ENCODE results near the gene LRRC52. TPM values are rescaled to one million over a fixed set of nuclear protein-coding genes. Genes with fewer than 3 reads are reported as not detected.
"Not testable (repeated sequence)": the region's sequence is repeated elsewhere in the genome, so short reads cannot be mapped to it uniquely, and the experiment has no call there.

Gene LRRC52
- total RNA-seq, 2 donors from 2014 or later: not detected

- no peak overlapping the region for H3K27ac Mint-ChIP-seq
- H3K36me3 Mint-ChIP-seq: no peaks in the 10 kb centered on the region
- no peaks in the 10 kb centered on the region for H3K9me3 Mint-ChIP-seq
- no peak for ATAC-seq
- no peak overlapping the region for H3K4me3 Mint-ChIP-seq
- no peak for DNase-seq (ENCODE audit: low spot score)
- peaks cover 22 to 37% of the 10 kb centered on the region in 2 donors for H3K27me3 Mint-ChIP-seq
- H3K4me1 Mint-ChIP-seq (ENCODE audit: low read depth in 2 of 2): no peaks in the 10 kb centered on the region
Measured at GRCh38 chr1:165580931-165581871, 37.4 kb downstream of the LRRC52 start.

GRCh38 chr1:165581926-165582325 is 38.1 kb downstream of the LRRC52 start:
- DNase-seq (ENCODE audit: low spot score) (no peak), ATAC-seq (no peak)
- Mint-ChIP-seq H3K27ac (no peak overlapping the region), H3K4me1 (ENCODE audit: low read depth in 2 of 2) (no peaks in the 10 kb centered on the region), H3K9me3 (no peaks in the 10 kb centered on the region), H3K4me3 (no peak overlapping the region), H3K27me3 (peaks cover 21 to 36% of the 10 kb centered on the region in 2 donors), H3K36me3 (no peaks in the 10 kb centered on the region)

GRCh38 chr1:165586398-165586797 is 42.6 kb downstream of the LRRC52 start:
- peaks cover 33 to 51% of the 10 kb centered on the region in 2 donors for H3K27me3 Mint-ChIP-seq
- no peaks in the 10 kb centered on the region for H3K9me3 Mint-ChIP-seq
- H3K27ac Mint-ChIP-seq: no peak overlapping the region
- ATAC-seq (no peak), DNase-seq (ENCODE audit: low spot score) (no peak)
- H3K4me1 Mint-ChIP-seq (ENCODE audit: low read depth in 2 of 2): no peaks in the 10 kb centered on the region
- H3K4me3 Mint-ChIP-seq: no peak overlapping the region
- H3K36me3 Mint-ChIP-seq: no peaks in the 10 kb centered on the region

DNA sequence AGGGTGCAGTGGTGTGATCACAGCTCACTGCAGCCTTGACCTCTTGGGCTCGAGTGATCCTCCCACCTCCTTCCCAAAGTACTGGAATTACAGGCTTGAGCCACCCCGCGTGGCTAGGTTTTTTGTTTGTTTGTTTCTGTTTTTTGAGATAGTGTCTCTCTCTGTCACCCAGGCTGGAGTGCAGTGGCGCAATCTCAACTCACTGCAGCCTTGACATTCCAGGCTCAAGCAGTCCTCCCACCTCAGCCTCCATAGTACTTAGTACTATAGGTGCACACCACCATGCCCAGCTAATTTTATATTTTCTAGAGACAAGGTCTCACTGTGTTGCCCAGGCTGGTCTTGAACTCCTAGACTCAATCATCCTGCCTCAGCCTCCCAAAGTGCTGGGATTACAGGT is 47.6 kb downstream of the LRRC52 start:
- not testable (repeated sequence) for H3K27ac Mint-ChIP-seq; H3K9me3 Mint-ChIP-seq; H3K4me1 Mint-ChIP-seq (ENCODE audit: low read depth in 2 of 2); ATAC-seq; DNase-seq (ENCODE audit: low spot score); H3K36me3 Mint-ChIP-seq; H3K4me3 Mint-ChIP-seq
- H3K27me3 Mint-ChIP-seq: peaks cover 37 to 59% of the 10 kb centered on the region in 2 donors

DNA sequence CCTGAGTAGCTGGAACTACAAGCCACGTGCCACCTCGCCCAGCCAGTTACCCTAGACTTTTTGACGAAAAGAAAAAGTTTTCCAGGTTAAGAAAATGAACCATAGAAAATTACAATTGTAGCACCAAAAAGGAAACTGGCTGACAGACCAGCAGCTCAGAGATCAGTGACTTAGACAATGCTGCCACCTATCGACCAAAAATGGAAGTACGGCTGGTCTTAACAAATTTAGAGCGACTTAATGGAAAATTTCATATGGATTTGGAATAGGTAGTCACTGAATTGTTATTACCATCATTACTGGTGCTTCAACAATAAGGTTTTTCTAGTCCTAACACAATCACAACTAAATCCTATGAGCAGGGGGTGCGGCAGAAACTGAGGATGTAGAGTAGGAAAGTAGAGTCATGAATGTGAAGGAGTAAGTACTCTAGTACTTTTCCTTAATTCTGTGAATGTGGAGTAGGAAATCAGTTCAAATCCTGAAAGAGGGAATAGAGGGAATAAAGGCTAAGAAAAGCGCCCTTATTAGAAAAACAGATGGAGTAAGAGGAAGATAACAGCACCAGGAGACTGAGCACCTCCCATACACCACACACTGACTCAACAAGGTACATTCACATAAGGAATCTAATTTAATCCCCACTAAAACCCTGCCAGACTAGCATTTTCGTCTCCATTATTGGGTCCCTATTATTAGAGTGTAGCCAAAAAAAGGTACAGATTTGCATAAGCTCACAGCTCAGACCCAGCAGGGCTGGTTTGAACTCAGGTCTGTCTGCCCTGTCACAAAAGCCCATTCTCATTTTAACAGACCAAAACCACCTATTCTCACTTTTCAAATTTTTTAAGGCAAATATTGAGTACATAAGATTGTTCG is 49.4 kb downstream of the LRRC52 start:
- ATAC-seq (peak; percentile 47 to 69), DNase-seq (ENCODE audit: low spot score) (peak; percentile 73)
- Mint-ChIP-seq H3K27me3 (peaks cover 33 to 48% of the 10 kb centered on the region in 2 donors), H3K4me1 (ENCODE audit: low read depth in 2 of 2) (peaks cover 14% of the 10 kb centered on the region in 2 donors), H3K36me3 (no peaks in the 10 kb centered on the region), H3K27ac (no peak overlapping the region), H3K9me3 (no peaks in the 10 kb centered on the region), H3K4me3 (no peak overlapping the region)

GRCh38 chr1:165595246-165595938 is 51.6 kb downstream of the LRRC52 start:
- Mint-ChIP-seq H3K4me1 (ENCODE audit: low read depth in 2 of 2) (peaks cover 23% of the 10 kb centered on the region in 2 donors), H3K9me3 (no peaks in the 10 kb centered on the region), H3K4me3 (no peak overlapping the region), H3K27ac (no peak overlapping the region), H3K36me3 (no peaks in the 10 kb centered on the region), H3K27me3 (peaks cover 22 to 31% of the 10 kb centered on the region in 2 donors)
- no peak for ATAC-seq
- DNase-seq (ENCODE audit: low spot score): no peak

- peak overlapping the region; percentile 87 for H3K4me3 Mint-ChIP-seq
- peak overlapping the region; percentile 92 for H3K27ac Mint-ChIP-seq
Measured at GRCh38 chr1:165597883-165598675, 54.3 kb downstream of the LRRC52 start.

GRCh38 chr1:165598676-165599059 is 54.9 kb downstream of the LRRC52 start:
- DNase-seq (ENCODE audit: low spot score) (no peak), ATAC-seq (no peak)
- no peaks in the 10 kb centered on the region for H3K9me3 Mint-ChIP-seq
- H3K4me3 Mint-ChIP-seq: peak overlapping the region; percentile 87
- peaks cover 26 to 32% of the 10 kb centered on the region in 2 donors for H3K4me1 Mint-ChIP-seq (ENCODE audit: low read depth in 2 of 2)
- peak overlapping the region; percentile 92 for H3K27ac Mint-ChIP-seq
- peaks cover 13 to 16% of the 10 kb centered on the region in 2 donors for H3K27me3 Mint-ChIP-seq
- H3K36me3 Mint-ChIP-seq: no peaks in the 10 kb centered on the region

More at GRCh38 chr1:165597883-165598675, 54.3 kb downstream of the LRRC52 start:
- Mint-ChIP-seq H3K36me3 (no peaks in the 10 kb centered on the region), H3K9me3 (no peaks in the 10 kb centered on the region), H3K27me3 (peaks cover 17 to 22% of the 10 kb centered on the region in 2 donors), H3K4me1 (ENCODE audit: low read depth in 2 of 2) (peaks cover 27 to 32% of the 10 kb centered on the region in 2 donors)
- peak; percentile 98 for DNase-seq (ENCODE audit: low spot score)
- ATAC-seq: peak; percentile 99 to 100

DNA sequence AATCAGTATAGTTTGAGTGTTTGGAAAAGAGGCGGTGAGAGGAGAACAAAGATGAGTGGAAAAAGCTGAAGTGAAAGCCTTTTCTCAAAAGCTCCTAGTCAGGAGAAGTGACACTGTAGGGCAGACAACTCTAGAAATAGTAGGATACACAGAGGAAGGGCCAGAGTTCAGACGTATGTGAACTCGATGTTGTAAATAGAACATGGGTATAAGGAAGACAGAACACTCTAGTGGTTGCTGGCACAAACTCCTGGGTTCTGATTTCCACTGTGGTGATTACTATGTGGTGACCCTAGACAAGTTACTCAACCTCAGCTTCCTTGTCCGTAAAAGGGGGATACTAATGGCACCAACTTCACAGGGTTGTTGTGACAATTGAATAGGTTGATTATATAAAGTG is 57.0 kb downstream of the LRRC52 start:
- Mint-ChIP-seq H3K36me3 (no peaks in the 10 kb centered on the region), H3K4me3 (no peak overlapping the region), H3K27ac (no peak overlapping the region), H3K9me3 (no peaks in the 10 kb centered on the region), H3K4me1 (ENCODE audit: low read depth in 2 of 2) (peaks cover 26 to 32% of the 10 kb centered on the region in 2 donors), H3K27me3 (peaks cover 0 to 3% of the 10 kb centered on the region in 2 donors)
- no peak for ATAC-seq
- DNase-seq (ENCODE audit: low spot score): no peak

- peaks cover 7% of the 10 kb centered on the region in 2 donors for H3K27me3 Mint-ChIP-seq
- no peaks in the 10 kb centered on the region for H3K36me3 Mint-ChIP-seq
- H3K27ac Mint-ChIP-seq: no peak overlapping the region
- peaks cover 9 to 11% of the 10 kb centered on the region in 2 donors for H3K4me1 Mint-ChIP-seq (ENCODE audit: low read depth in 2 of 2)
- H3K9me3 Mint-ChIP-seq: no peaks in the 10 kb centered on the region
- no peak for ATAC-seq
- no peak overlapping the region for H3K4me3 Mint-ChIP-seq
- no peak for DNase-seq (ENCODE audit: low spot score)
Measured at GRCh38 chr1:165603810-165604209, 60.0 kb downstream of the LRRC52 start.

- Mint-ChIP-seq H3K9me3 (no peaks in the 10 kb centered on the region), H3K27ac (no peak overlapping the region), H3K4me3 (no peak overlapping the region), H3K27me3 (peaks cover 7% of the 10 kb centered on the region in 2 donors), H3K36me3 (no peaks in the 10 kb centered on the region), H3K4me1 (ENCODE audit: low read depth in 2 of 2) (peaks cover 6 to 8% of the 10 kb centered on the region in 2 donors)
- ATAC-seq (no peak), DNase-seq (ENCODE audit: low spot score) (no peak)
Measured at GRCh38 chr1:165605246-165605645, 61.4 kb downstream of the LRRC52 start.

DNA sequence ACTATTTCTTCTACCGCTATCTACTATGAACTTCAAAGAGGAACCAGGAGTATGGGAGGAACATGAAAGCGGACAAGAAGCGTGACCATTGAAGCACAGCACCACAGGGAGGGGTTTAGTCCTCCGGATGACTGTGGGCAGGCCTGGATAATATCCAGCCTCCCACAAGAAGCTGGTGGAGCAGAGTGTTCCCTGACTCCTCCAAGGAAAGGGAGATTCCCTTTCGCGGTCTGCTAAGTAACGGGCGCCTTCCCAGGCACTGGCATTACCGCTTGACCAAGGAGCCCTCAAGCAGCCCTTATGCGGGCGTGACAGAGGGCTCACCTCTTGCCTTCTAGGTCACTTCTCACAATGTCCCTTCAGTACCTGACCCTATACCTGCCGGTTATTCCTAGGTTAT is 62.9 kb downstream of the LRRC52 start:
- H3K27me3 Mint-ChIP-seq: peaks cover 6 to 19% of the 10 kb centered on the region in 2 donors
- not testable (repeated sequence) for H3K4me1 Mint-ChIP-seq (ENCODE audit: low read depth in 2 of 2); DNase-seq (ENCODE audit: low spot score); H3K4me3 Mint-ChIP-seq; H3K36me3 Mint-ChIP-seq; H3K9me3 Mint-ChIP-seq; ATAC-seq; H3K27ac Mint-ChIP-seq

DNA sequence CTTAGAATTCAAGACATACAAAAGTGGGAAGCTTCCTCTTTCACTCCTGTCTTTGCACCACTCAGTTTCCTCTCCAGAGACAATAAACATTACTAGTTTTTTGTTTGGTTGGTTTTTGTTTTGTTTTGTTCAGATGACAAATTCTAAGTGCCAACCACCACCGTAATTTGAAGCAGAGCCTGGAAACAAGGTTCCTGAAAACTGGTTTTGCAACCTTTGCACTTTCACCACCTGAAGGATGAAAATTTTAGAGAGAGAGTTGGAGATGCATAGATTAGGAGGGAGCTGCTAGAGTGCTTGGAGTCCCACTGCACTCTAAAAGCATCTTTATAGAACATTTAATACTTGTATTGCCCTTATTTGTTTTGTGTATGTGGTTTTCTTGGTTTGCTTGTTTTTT is 67.1 kb downstream of the LRRC52 start:
- Mint-ChIP-seq H3K4me3 (no peak overlapping the region), H3K36me3 (peaks cover 4% of the 10 kb centered on the region), H3K27me3 (peaks cover 19 to 24% of the 10 kb centered on the region in 2 donors), H3K27ac (no peak overlapping the region), H3K4me1 (ENCODE audit: low read depth in 2 of 2) (no peaks in the 10 kb centered on the region), H3K9me3 (no peaks in the 10 kb centered on the region)
- ATAC-seq (no peak), DNase-seq (ENCODE audit: low spot score) (no peak)
